ENCODE measurements around the gene KCNK4. TPM values are rescaled to one million over a fixed set of nuclear protein-coding genes. Genes with fewer than 3 reads are reported as not detected.
A peak's percentile ranks its signal among the peaks of the same experiment; 100 is the strongest.

The KCNK4 gene
- polyA plus RNA-seq (2013) = 0.05 and 0.08 TPM in 2 replicates

DNA sequence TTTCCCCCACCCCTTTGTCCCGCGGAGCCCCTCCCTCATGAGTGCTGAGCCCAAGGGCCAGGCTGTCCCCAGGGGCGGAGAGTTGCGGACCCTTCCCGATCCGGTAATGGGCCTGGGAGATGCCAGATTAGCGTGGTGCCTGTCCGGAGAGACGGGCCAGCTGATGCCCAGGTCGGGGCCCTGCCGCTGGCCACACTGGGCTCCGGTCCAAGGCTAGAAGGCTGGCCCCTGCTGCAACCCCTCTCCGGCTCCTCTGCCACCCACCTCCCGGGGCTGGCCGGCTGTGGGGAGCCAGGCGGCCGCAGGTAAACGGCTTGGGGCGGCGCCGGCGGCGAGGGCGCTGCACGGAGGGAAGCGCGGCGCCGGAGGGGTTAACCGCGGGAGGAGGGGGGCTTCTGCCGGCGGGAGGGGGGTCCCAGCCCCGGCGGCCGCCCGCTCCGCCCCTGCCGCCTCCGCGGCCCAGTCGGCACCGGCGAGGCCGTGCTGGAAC is at the start of gene KCNK4:
Gene KCNK4, plus strand, starts transcription at position 41 of the 490 bp plus-strand sequence. CDS start 1,717 bp downstream, outside the sequence.
- no peak within 1 kb of the TSS for H4K8ac ChIP-seq (ENCODE audit: low read depth, low read length)
- H3K9ac ChIP-seq (ENCODE audit: low read length) = no peak within 1 kb of the TSS
- H3K27me3 ChIP-seq (ENCODE audit: insufficient read depth, low read length) = peaks cover 51% of the 10 kb centered on the region
- H3K4me1 ChIP-seq (ENCODE audit: control insufficient read depth in 1 of 2, insufficient read depth in 2 of 2, low read length in 2 of 2) = peaks cover 6 to 9% of the 10 kb centered on the region in 2 experiments
- peak within 1 kb of the TSS; percentile 43 for H3K4me2 ChIP-seq (ENCODE audit: low read length)
- H3K27ac ChIP-seq (ENCODE audit: low read depth, low read length) = no peak within 1 kb of the TSS
- H3K18ac ChIP-seq (ENCODE audit: low read length) = no peak within 1 kb of the TSS
- H3K79me1 ChIP-seq (ENCODE audit: low read length) = no peaks in the 10 kb centered on the region
- H3K36me3 ChIP-seq (ENCODE audit: control insufficient read depth in 1 of 2, insufficient read depth in 2 of 2, low read length in 2 of 2) = peaks cover 6 to 11% of the 10 kb centered on the region in 2 experiments
- H3K23ac ChIP-seq (ENCODE audit: low read length) = no peak within 1 kb of the TSS
- no peak for DNase-seq
- H3K9me3 ChIP-seq (ENCODE audit: insufficient read depth, low read depth, low read length) = peaks cover 5% of the 10 kb centered on the region
- no peak within 1 kb of the TSS for H2AFZ ChIP-seq (ENCODE audit: insufficient read depth, low read length, poor library complexity)
- no peak within 1 kb of the TSS for H3K14ac ChIP-seq (ENCODE audit: low read length)
- no peak within 1 kb of the TSS for H4K91ac ChIP-seq (ENCODE audit: low read depth, low read length)
- no peak within 1 kb of the TSS for H2BK5ac ChIP-seq (ENCODE audit: low read depth, low read length, poor library complexity)
- no peak within 1 kb of the TSS for H2BK120ac ChIP-seq (ENCODE audit: insufficient read depth, low read length, poor library complexity)
- H3K79me2 ChIP-seq (ENCODE audit: control insufficient read depth, insufficient read depth, low read length, poor library complexity) = no peaks in the 10 kb centered on the region
- H4K12ac ChIP-seq (ENCODE audit: low read depth, low read length) = no peak within 1 kb of the TSS
- no peak within 1 kb of the TSS for H2AK5ac ChIP-seq (ENCODE audit: low read length)
- WGBS (ENCODE audit: extremely low coverage, insufficient coverage, insufficient read length) = no CpG with 5 or more reads among the region's 45 CpGs
- H3K4ac ChIP-seq (ENCODE audit: low read depth, low read length) = no peak within 1 kb of the TSS
- peak within 1 kb of the TSS; percentile 4 for H3K4me3 ChIP-seq (ENCODE audit: low read depth, low read length)
- no peak within 1 kb of the TSS for H2BK12ac ChIP-seq (ENCODE audit: low read length)

DNA sequence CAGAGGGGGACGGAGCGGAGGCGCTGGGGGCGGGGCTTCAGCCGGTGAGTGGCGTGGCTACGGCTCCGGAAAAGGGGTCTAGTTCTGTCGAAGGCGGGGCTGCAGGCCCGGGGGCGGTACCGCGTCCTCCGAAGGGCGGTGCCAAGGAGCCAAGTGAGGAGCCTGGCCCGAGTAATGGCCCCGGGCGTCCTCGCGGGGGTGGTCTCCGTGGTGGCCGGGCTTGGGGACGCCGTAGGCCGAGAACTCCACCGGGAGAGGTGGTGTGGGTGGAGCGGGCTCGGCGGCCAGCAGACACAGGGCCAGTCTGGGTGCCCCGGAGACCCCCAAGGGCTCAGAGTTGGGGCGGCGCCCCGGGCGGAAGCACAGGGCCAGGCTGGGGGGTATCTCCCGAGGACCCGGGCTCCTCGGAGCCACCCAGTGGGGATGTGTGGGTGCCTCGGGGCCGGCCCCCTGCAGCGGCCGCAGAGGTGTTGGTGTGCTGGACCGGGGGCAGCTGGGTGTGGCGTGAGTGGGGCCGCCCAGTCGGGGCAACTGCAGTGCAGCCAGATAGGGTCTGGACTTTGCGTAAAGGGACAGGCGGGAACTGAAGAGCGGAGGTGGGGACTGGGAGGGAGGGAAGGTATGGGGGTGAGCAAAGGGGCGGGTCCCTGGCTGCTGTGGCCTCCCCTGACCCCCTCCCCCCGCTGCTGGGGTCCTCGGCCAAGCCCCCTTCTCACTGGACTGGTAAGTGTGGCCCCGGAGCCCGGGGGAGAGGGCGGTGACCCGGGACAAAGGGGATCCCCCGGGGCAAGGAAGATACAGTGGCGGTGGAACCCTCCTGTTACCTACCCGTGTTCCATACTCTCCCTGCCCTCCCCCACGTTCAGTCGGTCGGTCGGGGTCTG is 49.4 kb upstream of the KCNK4 start:
- H2AFZ ChIP-seq (ENCODE audit: insufficient read depth, low read length, poor library complexity) = peak overlapping the region; percentile 87
- H3K79me2 ChIP-seq (ENCODE audit: control insufficient read depth, insufficient read depth, low read length, poor library complexity) = peaks cover 29% of the 10 kb centered on the region
- H3K9ac ChIP-seq (ENCODE audit: low read length) = peak overlapping the region; percentile 84
- peak overlapping the region; percentile 93 for H4K12ac ChIP-seq (ENCODE audit: low read depth, low read length)
- H3K14ac ChIP-seq (ENCODE audit: low read length) = peak overlapping the region; percentile 92
- H2BK5ac ChIP-seq (ENCODE audit: low read depth, low read length, poor library complexity) = peak overlapping the region; percentile 94
- peak overlapping the region; percentile 71 for H3K4me3 ChIP-seq (ENCODE audit: low read depth, low read length)
- no peaks in the 10 kb centered on the region for H3K27me3 ChIP-seq (ENCODE audit: insufficient read depth, low read length)
- H4K91ac ChIP-seq (ENCODE audit: low read depth, low read length) = peak overlapping the region; percentile 99
- no peak overlapping the region for H2BK12ac ChIP-seq (ENCODE audit: low read length)
- H3K79me1 ChIP-seq (ENCODE audit: low read length) = peaks cover 35% of the 10 kb centered on the region
- WGBS (ENCODE audit: extremely low coverage, insufficient coverage, insufficient read length) = no CpG with 5 or more reads among the region's 63 CpGs
- DNase-seq = peak in 1 of 2 donors; percentile 41
- no peak overlapping the region for H3K23ac ChIP-seq (ENCODE audit: low read length)
- peak overlapping the region; percentile 93 for H4K8ac ChIP-seq (ENCODE audit: low read depth, low read length)
- H2AK5ac ChIP-seq (ENCODE audit: low read length) = peak overlapping the region; percentile 80
- peaks cover 28 to 37% of the 10 kb centered on the region in 2 experiments for H3K4me1 ChIP-seq (ENCODE audit: control insufficient read depth in 1 of 2, insufficient read depth in 2 of 2, low read length in 2 of 2)
- H3K18ac ChIP-seq (ENCODE audit: low read length) = peak overlapping the region; percentile 96
- peak overlapping the region; percentile 79 for H2BK120ac ChIP-seq (ENCODE audit: insufficient read depth, low read length, poor library complexity)
- H3K36me3 ChIP-seq (ENCODE audit: control insufficient read depth in 1 of 2, insufficient read depth in 2 of 2, low read length in 2 of 2) = peaks cover 41 to 47% of the 10 kb centered on the region in 2 experiments
- peak overlapping the region; percentile 95 for H3K27ac ChIP-seq (ENCODE audit: low read depth, low read length)
- peaks cover 2% of the 10 kb centered on the region for H3K9me3 ChIP-seq (ENCODE audit: insufficient read depth, low read depth, low read length)
- peak overlapping the region; percentile 94 for H3K4me2 ChIP-seq (ENCODE audit: low read length)
- H3K4ac ChIP-seq (ENCODE audit: low read depth, low read length) = peak overlapping the region; percentile 93

DNA sequence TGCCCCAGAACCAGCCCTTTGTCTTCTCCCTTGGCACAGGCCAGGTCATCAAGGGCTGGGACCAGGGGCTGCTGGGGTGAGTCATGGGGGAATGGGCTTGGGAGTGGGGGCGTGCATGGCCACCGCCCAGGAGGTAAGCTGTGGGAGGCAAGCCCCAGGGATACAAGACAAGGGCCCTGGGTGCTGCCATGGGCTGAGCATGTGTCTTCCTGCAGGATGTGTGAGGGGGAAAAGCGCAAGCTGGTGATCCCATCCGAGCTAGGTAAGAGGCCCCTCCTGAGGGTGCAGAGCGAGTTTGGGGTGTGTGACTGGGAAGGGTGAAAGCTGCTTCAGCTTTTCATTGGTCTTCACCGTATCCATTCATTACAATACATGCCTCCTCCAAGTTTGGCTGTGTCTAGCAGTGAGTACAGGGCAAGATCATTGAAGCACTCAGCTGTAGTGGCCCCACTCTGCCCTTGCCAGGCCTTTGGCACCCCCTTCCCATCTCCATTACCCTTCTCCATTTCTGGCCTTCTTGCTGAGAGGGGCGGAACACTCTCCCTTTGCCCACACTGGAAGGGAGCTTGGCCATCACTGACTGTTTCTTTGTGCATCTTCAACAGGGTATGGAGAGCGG is 47.8 kb upstream of the KCNK4 start:
- Histone ChIP-seq H3K4me3 (ENCODE audit: low read depth, low read length) (no peak overlapping the region), H3K27ac (ENCODE audit: low read depth, low read length) (peak overlapping the region; percentile 22), H3K18ac (ENCODE audit: low read length) (no peak overlapping the region), H3K79me2 (ENCODE audit: control insufficient read depth, insufficient read depth, low read length, poor library complexity) (peaks cover 32% of the 10 kb centered on the region), H3K9ac (ENCODE audit: low read length) (no peak overlapping the region), H3K4ac (ENCODE audit: low read depth, low read length) (no peak overlapping the region), H3K4me1 (ENCODE audit: control insufficient read depth in 1 of 2, insufficient read depth in 2 of 2, low read length in 2 of 2) (peaks cover 28 to 42% of the 10 kb centered on the region in 2 experiments), H3K36me3 (ENCODE audit: control insufficient read depth in 1 of 2, insufficient read depth in 2 of 2, low read length in 2 of 2) (peaks cover 28 to 34% of the 10 kb centered on the region in 2 experiments), H3K9me3 (ENCODE audit: insufficient read depth, low read depth, low read length) (peaks cover 4% of the 10 kb centered on the region), H2AFZ (ENCODE audit: insufficient read depth, low read length, poor library complexity) (peak overlapping the region; percentile 17), H4K12ac (ENCODE audit: low read depth, low read length) (no peak overlapping the region), H2AK5ac (ENCODE audit: low read length) (peak overlapping the region; percentile 18), H2BK120ac (ENCODE audit: insufficient read depth, low read length, poor library complexity) (no peak overlapping the region), H3K23ac (ENCODE audit: low read length) (no peak overlapping the region), H4K8ac (ENCODE audit: low read depth, low read length) (peak overlapping the region; percentile 22), H3K14ac (ENCODE audit: low read length) (no peak overlapping the region), H3K79me1 (ENCODE audit: low read length) (peaks cover 44% of the 10 kb centered on the region), H3K4me2 (ENCODE audit: low read length) (no peak overlapping the region), H3K27me3 (ENCODE audit: insufficient read depth, low read length) (no peaks in the 10 kb centered on the region), H2BK12ac (ENCODE audit: low read length) (no peak overlapping the region), H4K91ac (ENCODE audit: low read depth, low read length) (no peak overlapping the region), H2BK5ac (ENCODE audit: low read depth, low read length, poor library complexity) (no peak overlapping the region)
- no CpG with 5 or more reads among the region's 8 CpGs for WGBS (ENCODE audit: extremely low coverage, insufficient coverage, insufficient read length)
- DNase-seq = no peak

DNA sequence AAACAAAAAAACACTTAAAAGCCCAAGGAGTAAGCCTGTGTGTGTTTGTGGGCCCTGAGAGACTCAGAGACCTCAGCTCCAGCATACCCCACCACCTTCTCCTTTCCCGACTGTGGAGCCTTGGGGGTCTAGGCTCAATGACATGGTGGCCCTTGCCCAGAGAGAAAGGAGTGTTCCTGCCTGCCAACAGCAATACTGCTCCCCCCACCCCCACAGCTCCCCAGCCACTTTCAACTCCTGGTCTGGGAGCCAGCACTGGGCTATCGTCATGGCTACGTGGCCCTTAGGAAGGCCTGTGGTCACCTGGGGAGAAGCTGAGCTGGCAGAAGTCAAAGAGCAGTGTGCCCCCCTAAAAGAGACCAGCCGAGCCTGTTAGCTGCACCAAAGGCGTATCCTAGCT is 47.0 kb upstream of the KCNK4 start:
- Histone ChIP-seq H3K4me1 (ENCODE audit: control insufficient read depth in 1 of 2, insufficient read depth in 2 of 2, low read length in 2 of 2) (peaks cover 28 to 42% of the 10 kb centered on the region in 2 experiments), H3K23ac (ENCODE audit: low read length) (no peak overlapping the region), H3K27me3 (ENCODE audit: insufficient read depth, low read length) (no peaks in the 10 kb centered on the region), H2BK5ac (ENCODE audit: low read depth, low read length, poor library complexity) (no peak overlapping the region), H3K9ac (ENCODE audit: low read length) (no peak overlapping the region), H2BK12ac (ENCODE audit: low read length) (no peak overlapping the region), H4K12ac (ENCODE audit: low read depth, low read length) (no peak overlapping the region), H3K4ac (ENCODE audit: low read depth, low read length) (peak overlapping the region; percentile 23), H4K8ac (ENCODE audit: low read depth, low read length) (no peak overlapping the region), H3K18ac (ENCODE audit: low read length) (peak overlapping the region; percentile 29), H2BK120ac (ENCODE audit: insufficient read depth, low read length, poor library complexity) (no peak overlapping the region), H2AK5ac (ENCODE audit: low read length) (no peak overlapping the region), H3K4me2 (ENCODE audit: low read length) (no peak overlapping the region), H2AFZ (ENCODE audit: insufficient read depth, low read length, poor library complexity) (no peak overlapping the region), H3K79me2 (ENCODE audit: control insufficient read depth, insufficient read depth, low read length, poor library complexity) (peaks cover 32% of the 10 kb centered on the region), H4K91ac (ENCODE audit: low read depth, low read length) (no peak overlapping the region), H3K79me1 (ENCODE audit: low read length) (peaks cover 44% of the 10 kb centered on the region), H3K36me3 (ENCODE audit: control insufficient read depth in 1 of 2, insufficient read depth in 2 of 2, low read length in 2 of 2) (peaks cover 20 to 27% of the 10 kb centered on the region in 2 experiments), H3K27ac (ENCODE audit: low read depth, low read length) (no peak overlapping the region), H3K9me3 (ENCODE audit: insufficient read depth, low read depth, low read length) (peaks cover 4% of the 10 kb centered on the region), H3K14ac (ENCODE audit: low read length) (no peak overlapping the region), H3K4me3 (ENCODE audit: low read depth, low read length) (no peak overlapping the region)
- WGBS (ENCODE audit: extremely low coverage, insufficient coverage, insufficient read length) = no CpG with 5 or more reads among the region's 5 CpGs
- DNase-seq = no peak
